UCSD-AML1 (cell line): ENCODE results near the gene FAM216B.
"Not testable (repeated sequence)": the region's sequence is repeated elsewhere in the genome, so short reads cannot be mapped to it uniquely, and the experiment has no call there.

ENCODE experiments used
- DNase-seq: peaks from one replicate; lab custom pipeline; 2025; ENCODE audit not compliant: unreplicated experiment; lab: John Stamatoyannopoulos, UW

Gene FAM216B

GRCh38 chr13:42781352-42781751, at the start of gene FAM216B:
Gene FAM216B, plus strand, starts transcription at chr13:42781584. Its CDS starts 2,484 bp downstream, at chr13:42784068.
- no peak for DNase-seq

GRCh38 chr13:42732073-42732472, 49.3 kb upstream of the FAM216B start:
- DNase-seq: no peak

- no peak for DNase-seq
Observed at GRCh38 chr13:42733046-42733445, 48.3 kb upstream of the FAM216B start.

- no peak for DNase-seq
Observed at GRCh38 chr13:42735010-42735409, 46.4 kb upstream of the FAM216B start.

- peak; percentile 35 for DNase-seq
Observed at GRCh38 chr13:42740753-42741152, 40.6 kb upstream of the FAM216B start.

DNA sequence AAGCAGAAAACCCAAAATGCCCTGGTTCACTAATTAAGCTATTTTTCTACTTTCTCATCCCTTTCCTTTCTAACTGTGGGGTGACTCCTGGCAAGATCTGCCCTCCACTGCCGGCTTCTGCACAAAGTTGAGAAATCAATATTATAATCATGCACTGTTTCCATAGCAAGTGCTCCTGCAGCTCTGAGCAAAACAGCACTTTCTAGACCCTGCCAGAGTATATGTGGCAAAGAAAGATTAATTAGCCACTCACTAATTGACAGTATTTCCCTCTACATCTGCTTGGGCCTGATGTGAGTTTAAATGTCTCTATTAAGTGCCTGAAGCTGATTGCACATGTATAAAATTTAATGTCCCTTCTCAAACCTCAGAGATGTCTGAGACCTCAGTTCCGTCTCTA, 39.5 kb upstream of the FAM216B start:
- DNase-seq: no peak

- DNase-seq: no peak
Observed at GRCh38 chr13:42745655-42746054, 35.7 kb upstream of the FAM216B start.

DNA sequence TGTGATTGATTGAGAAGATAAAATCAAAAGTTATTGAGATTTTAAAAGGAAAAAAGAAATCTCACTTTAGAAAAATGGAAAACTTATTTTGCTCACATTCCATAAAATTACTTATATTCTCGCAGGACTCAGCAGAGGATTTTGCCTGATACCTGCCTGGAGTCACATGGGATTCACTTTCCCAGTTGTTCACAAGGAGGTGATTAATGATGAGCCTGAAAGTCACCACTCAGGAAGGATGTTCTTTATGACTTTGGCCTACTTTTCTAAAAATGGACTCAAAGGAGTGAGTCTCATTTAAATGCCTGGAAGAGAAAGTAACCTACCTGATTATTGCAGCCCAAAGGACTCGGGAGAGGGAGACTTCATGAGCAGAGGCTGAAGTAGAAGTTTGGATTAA, 34.5 kb upstream of the FAM216B start:
- no peak for DNase-seq

DNA sequence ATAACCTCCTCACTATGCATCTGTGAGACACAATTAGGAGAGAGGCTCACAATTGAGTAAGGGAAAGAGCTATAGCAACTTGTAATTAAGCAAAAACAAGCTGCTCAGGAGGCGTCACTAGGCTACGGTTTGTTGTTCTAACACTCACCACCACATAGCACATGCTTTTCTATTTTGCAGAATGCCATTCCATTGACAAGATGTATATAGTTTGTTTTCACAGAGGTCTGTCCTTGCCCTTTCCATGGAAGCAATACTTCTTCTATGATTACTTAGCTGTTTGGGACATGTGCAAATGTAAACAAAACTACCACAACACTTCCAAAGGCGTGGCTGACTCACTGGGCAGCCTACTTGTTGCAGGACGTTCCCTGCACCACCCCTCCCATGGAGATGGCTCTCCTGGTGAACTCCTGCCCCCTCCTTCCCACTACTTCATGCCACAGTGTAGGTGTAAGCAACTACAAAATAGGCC, 33.9 kb upstream of the FAM216B start:
- DNase-seq: no peak

- no peak for DNase-seq
Observed at GRCh38 chr13:42750794-42751193, 30.6 kb upstream of the FAM216B start.

DNA sequence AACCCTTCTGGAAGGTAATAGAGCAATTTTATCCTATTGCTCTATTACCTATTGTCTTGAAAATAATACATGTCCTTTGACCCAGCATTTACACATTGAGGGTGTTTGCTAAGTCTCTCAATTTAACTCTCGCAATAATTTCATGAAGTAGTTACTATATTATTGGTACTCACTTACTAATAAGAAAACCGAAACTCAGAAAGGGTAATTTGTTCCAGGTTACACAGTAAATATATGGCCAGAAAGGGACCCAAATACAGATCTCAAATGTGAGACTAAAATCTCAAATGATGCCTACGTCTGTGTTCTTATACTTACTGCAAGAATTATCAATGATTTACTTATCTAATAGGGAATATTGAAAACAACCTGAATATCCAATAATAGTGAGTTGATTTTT, 29.7 kb upstream of the FAM216B start:
- no peak for DNase-seq

- DNase-seq: no peak
Observed at GRCh38 chr13:42752731-42753130, 28.7 kb upstream of the FAM216B start.

DNA sequence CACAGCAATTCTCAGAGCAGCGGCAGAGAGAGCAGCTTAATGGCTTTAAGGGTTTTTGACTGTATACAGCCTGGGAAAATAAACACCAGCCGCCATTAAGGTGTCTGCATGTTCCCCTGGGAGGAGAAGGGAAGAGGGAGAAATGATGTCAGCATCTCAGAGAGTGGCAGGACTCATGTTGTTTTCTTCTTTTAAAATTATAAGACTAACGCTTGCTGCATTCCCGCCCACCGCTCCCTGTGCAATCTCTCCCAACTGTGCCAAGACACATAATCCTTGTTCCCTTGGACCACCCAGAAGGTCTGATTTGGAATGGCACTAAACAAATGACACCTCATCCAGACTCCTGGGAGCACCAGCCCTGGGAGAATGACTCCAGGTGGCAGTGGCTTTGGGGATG, 27.7 kb upstream of the FAM216B start:
- no peak for DNase-seq

GRCh38 chr13:42754801-42755510, 26.4 kb upstream of the FAM216B start:
- no peak for DNase-seq

GRCh38 chr13:42757678-42758420, 23.5 kb upstream of the FAM216B start:
- DNase-seq: no peak

GRCh38 chr13:42758515-42758914, 22.9 kb upstream of the FAM216B start:
- no peak for DNase-seq

DNA sequence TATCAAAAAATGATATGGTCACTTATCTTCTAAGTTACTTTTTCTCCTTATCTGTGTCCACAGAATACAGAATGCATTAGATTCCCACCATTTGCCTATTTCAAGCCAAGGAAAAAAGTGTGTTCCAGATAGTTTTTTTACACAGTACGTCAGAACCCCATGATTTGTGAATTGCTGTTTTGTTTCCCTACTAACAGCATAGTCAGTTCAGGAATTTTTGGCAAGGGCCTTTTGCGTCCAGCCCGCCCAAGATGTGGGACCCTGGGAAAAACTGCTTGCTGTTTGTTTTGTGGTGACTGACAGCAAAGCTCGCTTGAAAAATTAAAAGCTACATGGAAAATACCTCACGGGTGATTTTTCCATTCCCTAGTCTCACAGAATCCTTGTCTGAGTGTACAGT, 20.4 kb upstream of the FAM216B start:
- no peak for DNase-seq

- no peak for DNase-seq
Observed at GRCh38 chr13:42762251-42762650, 19.1 kb upstream of the FAM216B start.

- DNase-seq: no peak
Observed at GRCh38 chr13:42762917-42763316, 18.5 kb upstream of the FAM216B start.

- no peak for DNase-seq
Observed at GRCh38 chr13:42766016-42766415, 15.4 kb upstream of the FAM216B start.

DNA sequence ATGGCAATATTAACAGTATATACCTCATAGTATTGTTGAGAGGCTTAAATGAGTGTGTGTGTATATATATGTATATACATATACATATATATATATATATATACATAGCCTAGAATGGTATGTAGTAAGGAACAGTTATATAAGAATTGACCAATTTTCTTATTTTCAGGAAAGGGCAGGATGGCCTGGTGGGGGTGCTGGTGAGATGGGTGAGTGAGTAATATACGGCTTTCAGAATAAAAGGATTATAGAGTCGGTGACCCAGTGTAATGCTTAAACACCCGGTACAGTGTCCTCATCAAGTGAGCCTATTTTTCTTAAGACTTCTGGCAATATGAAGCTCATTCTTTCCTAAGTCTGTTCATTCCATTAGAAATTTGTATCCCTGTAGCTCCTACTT, 11.7 kb upstream of the FAM216B start:
- no peak for DNase-seq

GRCh38 chr13:42776558-42776957, 4.8 kb upstream of the FAM216B start:
- DNase-seq: not testable (repeated sequence)
